ENCODE results near the gene MAP3K5. TPM values are rescaled to one million over a fixed set of nuclear protein-coding genes. Genes with fewer than 3 reads are reported as not detected.

Gene MAP3K5
- total and polyA plus RNA-seq, 12 donors: 41.9 to 306 (median 215) TPM

GRCh38 chr6:136684466-136684865, 107.8 kb downstream of the MAP3K5 start:
- peaks cover 49 to 69% of the 10 kb centered on the region in 2 donors for H3K4me1 ChIP-seq (replicated peaks in 1 of 2)
- peak overlapping the region in 2 of 5 donors; percentile 6 to 75 for H3K27ac ChIP-seq
- H3K27me3 ChIP-seq: no peaks in the 10 kb centered on the region
- intact Hi-C loops (cut with DNase I): no loop called here
- TF ChIP-seq POLR2A (IDR thresholded peaks at IDR 0.05): no peak
- TF ChIP-seq, protein P1, sequence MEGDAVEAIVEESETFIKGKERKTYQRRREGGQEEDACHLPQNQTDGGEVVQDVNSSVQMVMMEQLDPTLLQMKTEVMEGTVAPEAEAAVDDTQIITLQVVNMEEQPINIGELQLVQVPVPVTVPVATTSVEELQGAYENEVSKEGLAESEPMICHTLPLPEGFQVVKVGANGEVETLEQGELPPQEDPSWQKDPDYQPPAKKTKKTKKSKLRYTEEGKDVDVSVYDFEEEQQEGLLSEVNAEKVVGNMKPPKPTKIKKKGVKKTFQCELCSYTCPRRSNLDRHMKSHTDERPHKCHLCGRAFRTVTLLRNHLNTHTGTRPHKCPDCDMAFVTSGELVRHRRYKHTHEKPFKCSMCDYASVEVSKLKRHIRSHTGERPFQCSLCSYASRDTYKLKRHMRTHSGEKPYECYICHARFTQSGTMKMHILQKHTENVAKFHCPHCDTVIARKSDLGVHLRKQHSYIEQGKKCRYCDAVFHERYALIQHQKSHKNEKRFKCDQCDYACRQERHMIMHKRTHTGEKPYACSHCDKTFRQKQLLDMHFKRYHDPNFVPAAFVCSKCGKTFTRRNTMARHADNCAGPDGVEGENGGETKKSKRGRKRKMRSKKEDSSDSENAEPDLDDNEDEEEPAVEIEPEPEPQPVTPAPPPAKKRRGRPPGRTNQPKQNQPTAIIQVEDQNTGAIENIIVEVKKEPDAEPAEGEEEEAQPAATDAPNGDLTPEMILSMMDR (IDR thresholded peaks at IDR 0.05): no peak
- WGBS, 4 donors: 58 to 64% (median 60%) methylated on average over 1 of the region's 1 CpG
- no peak for DNase-seq
- H3K36me3 ChIP-seq (replicated peaks in 1 of 2): no peaks in the 10 kb centered on the region
- H3K9me3 ChIP-seq (replicated peaks in 1 of 3): no peaks in the 10 kb centered on the region
- H3K4me3 ChIP-seq: no peak overlapping the region

DNA sequence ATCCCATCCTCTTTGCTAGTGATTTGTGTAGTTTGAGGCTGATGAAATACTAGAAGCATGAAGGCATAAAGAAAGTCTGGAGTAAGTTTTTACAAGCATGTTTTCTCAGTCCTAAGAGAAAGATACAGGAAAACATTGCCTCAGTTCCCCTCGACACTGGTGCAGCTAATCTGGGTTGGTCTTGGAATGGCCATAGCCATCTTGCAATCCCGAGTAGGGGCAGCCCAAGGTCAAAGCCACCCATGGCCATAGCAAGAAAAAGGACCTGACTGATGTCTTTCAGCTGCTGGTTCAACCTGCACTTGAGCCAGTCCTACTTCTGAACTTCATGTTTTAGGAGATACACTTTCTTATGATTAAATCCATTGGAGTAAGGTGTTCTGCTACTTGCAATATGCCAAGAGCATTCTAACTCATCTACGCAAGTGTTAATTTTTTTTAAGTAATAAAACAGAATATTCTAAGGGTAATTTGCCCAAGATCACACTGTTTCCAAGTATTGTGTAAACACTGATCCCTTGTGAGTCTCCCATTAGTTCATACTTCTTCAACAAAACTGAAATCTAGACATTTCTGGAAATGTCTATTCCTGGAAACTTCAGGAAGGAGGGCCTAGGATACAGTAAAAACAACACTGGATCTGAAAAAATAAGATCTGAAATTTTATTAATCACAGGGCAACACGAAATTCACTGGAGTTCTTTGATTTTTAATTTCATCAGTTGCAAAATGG, 108.9 kb downstream of the MAP3K5 start:
- no peaks in the 10 kb centered on the region for H3K9me3 ChIP-seq (replicated peaks in 1 of 3)
- WGBS, 4 donors: 73 to 86% (median 79%) methylated on average over 4 of the region's 4 CpGs
- no peak overlapping the region for H3K4me3 ChIP-seq
- no peaks in the 10 kb centered on the region for H3K27me3 ChIP-seq
- intact Hi-C loops (cut with DNase I): no loop called here
- peaks cover 38 to 65% of the 10 kb centered on the region in 2 donors for H3K4me1 ChIP-seq (replicated peaks in 1 of 2)
- no peaks in the 10 kb centered on the region for H3K36me3 ChIP-seq (replicated peaks in 1 of 2)
- H3K27ac ChIP-seq: peak overlapping the region in 3 of 5 donors; percentile 22 to 75 (median 46)
- DNase-seq: no peak
- TF ChIP-seq, protein P1 (IDR thresholded peaks at IDR 0.05): no peak
- TF ChIP-seq POLR2A (IDR thresholded peaks at IDR 0.05): no peak

GRCh38 chr6:136682292-136682691, 110.0 kb downstream of the MAP3K5 start:
- Histone ChIP-seq H3K4me3 (no peak overlapping the region), H3K36me3 (replicated peaks in 1 of 2) (peaks cover 0 to 3% of the 10 kb centered on the region in 2 donors), H3K27ac (peak overlapping the region; percentile 18 to 75 (median 46)), H3K4me1 (replicated peaks in 1 of 2) (peaks cover 33 to 59% of the 10 kb centered on the region in 2 donors), H3K9me3 (replicated peaks in 1 of 3) (no peaks in the 10 kb centered on the region), H3K27me3 (no peaks in the 10 kb centered on the region)
- 31 to 42% (median 38%) methylated on average over 3 of the region's 3 CpGs for WGBS, 4 donors
- TF ChIP-seq, protein P1 (IDR thresholded peaks at IDR 0.05): no peak
- TF ChIP-seq POLR2A (IDR thresholded peaks at IDR 0.05): no peak
- DNase-seq: no peak
- intact Hi-C loops (cut with DNase I): no loop called here

GRCh38 chr6:136677822-136678221, 114.5 kb downstream of the MAP3K5 start:
- Histone ChIP-seq H3K27ac (no peak overlapping the region), H3K9me3 (replicated peaks in 1 of 3) (no peaks in the 10 kb centered on the region), H3K36me3 (replicated peaks in 1 of 2) (peaks cover 0 to 5% of the 10 kb centered on the region in 2 donors), H3K27me3 (no peaks in the 10 kb centered on the region), H3K4me1 (replicated peaks in 1 of 2) (peaks cover 18 to 33% of the 10 kb centered on the region in 2 donors), H3K4me3 (no peak overlapping the region)
- no peak for DNase-seq
- no peak for TF ChIP-seq POLR2A (IDR thresholded peaks at IDR 0.05)
- TF ChIP-seq, protein P1 (IDR thresholded peaks at IDR 0.05): no peak
- intact Hi-C loops (cut with DNase I): no loop called here

Data from adrenal gland (tissue), 12 donors.